ENCODE measurements around the gene KRT16.
"Not testable (repeated sequence)": the region's sequence is repeated elsewhere in the genome, so short reads cannot be mapped to it uniquely, and the experiment has no call there.

KRT16 gene

DNA sequence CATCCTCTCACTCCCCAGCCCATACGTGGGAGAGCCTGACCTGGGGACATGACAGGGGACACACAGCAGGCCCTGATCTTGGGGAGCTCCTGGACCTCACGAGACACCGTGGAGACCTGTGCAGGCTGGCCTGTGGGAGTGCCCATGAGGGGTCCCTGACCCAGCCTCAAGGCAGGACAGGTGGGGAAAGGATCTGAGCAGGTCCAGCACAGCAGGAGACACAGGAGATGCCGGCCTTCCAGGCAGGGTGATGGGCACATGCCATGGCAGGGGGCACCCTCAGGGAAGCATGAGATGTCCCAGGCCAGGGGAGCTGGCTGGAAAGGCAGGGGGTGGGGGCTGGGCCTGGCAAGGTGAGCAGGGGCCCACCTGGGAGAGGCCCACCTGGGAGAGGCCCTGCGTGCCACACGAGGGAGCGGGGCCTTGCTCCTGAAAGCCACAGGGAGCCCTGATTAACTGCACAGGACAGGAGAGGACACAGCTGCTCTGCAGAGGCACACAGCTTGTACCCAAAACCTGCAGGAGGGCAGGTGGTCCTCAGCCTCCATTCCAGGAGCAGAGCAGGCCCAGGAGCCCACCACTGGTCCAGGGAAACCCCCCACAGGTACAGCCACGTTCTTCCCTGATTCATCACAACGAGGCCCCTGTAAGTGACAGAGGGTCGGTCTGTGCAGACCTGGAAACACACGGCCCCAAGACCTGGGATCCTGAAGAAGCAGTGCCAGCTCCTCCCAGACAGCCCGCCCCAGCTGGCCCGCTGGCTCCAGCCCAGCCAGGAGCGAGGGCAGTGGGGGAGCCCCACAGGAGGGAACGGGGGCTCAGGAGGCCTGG lies 38.4 kb upstream of the KRT16 start:
- TF ChIP-seq ZFX (IDR thresholded peaks at IDR 0.05) = no peak
- TF ChIP-seq, protein P1, sequence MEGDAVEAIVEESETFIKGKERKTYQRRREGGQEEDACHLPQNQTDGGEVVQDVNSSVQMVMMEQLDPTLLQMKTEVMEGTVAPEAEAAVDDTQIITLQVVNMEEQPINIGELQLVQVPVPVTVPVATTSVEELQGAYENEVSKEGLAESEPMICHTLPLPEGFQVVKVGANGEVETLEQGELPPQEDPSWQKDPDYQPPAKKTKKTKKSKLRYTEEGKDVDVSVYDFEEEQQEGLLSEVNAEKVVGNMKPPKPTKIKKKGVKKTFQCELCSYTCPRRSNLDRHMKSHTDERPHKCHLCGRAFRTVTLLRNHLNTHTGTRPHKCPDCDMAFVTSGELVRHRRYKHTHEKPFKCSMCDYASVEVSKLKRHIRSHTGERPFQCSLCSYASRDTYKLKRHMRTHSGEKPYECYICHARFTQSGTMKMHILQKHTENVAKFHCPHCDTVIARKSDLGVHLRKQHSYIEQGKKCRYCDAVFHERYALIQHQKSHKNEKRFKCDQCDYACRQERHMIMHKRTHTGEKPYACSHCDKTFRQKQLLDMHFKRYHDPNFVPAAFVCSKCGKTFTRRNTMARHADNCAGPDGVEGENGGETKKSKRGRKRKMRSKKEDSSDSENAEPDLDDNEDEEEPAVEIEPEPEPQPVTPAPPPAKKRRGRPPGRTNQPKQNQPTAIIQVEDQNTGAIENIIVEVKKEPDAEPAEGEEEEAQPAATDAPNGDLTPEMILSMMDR (conservative IDR thresholded peaks at IDR 0.05) = no peak
- H3K27ac ChIP-seq = no peak overlapping the region

DNA sequence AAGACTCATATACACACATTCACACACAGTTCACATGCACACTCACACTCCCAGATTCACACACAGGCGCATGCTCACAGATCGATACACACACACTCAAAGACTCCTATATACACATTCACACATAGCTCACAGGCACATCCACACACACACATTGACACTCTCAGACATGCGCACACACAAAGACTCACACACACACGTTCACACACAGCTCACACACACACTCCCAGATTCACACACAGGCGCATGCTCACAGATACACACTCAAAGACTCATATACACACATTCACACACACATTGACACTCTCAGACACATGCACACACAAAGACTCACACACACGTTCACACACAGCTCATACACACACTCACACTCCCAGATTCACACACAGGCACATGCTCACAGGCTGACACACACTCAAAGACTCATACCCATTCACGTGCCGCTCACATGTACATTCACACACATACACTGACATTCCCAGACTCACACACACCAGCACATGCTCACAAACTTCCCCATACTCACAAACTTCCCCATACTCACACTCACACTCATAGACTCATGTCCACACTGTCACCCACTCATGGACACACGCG lies 37.5 kb upstream of the KRT16 start:
- H3K27ac ChIP-seq = no peak overlapping the region
- TF ChIP-seq ZFX (IDR thresholded peaks at IDR 0.05) = no peak
- TF ChIP-seq, protein P1 (conservative IDR thresholded peaks at IDR 0.05) = no peak

DNA sequence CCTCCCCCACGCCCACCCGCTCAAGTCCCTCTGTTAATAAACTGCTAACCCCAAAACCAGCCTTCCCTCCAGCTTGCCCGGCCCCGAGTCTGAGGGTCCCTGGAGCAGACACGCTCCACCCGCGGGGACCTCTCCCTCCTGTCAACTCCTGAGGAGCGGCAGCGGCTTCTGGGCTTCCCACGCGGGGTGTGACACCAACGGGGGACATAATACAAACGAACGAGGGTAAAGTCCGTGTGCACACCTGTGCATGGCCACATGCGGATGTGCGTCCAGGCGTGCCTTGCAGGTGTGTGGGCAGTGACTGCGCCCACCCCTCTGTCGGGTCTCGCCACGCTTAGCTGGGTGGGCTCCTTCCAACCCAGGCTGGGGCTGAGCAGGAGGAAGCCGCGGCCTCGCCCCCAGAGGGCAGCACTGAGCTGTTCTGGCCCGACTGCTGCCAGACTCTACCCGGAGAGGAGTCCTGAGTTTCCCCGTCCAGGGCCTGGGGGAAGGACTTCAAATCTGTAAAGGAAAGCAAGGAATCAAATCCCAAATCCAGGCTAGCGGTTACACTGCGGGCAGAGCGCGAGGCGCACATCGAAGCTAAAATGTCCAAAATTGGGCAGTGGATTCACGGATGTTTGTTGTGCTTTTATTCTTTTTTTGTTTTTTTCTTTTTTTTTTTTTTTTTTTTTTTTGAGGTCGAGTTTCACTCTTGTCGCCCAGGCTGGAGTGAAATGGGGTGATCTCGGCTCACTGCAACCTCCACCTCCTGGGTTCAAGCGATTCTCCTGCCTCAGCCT lies 36.0 kb upstream of the KRT16 start:
- TF ChIP-seq, protein P1 (conservative IDR thresholded peaks at IDR 0.05) = peak; percentile 93
- no peak for TF ChIP-seq ZFX (IDR thresholded peaks at IDR 0.05)
- peak overlapping the region; percentile 5; the same call in 1 of the 2 replicates for H3K27ac ChIP-seq

DNA sequence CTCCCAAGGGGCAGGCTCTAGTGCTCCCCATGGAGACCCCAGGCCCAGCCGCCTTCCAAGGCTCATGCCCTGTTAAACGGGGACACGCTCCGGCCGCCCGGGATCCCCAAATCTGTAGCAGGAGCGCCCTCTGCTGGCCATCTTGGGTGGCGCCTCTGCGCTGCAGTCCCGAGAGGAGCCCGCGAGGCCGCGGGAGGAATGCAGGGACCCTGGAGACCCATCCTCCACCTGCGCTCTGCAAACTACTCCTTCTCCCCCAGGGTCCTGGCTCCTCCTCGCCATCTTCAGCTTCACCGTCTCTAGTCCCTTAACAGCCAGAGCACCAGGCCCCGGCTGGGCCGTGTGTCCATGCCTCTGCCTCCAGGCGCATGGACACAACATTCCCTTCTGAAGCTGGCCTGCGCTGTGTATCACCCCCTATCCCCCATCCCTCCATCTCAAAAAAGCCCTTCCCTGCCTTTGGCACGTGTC lies 35.4 kb upstream of the KRT16 start:
- H3K27ac ChIP-seq = peak overlapping the region; percentile 5; the same call in 1 of the 2 replicates
- TF ChIP-seq, protein P1 (conservative IDR thresholded peaks at IDR 0.05) = peak; percentile 88
- TF ChIP-seq ZFX (IDR thresholded peaks at IDR 0.05) = no peak

DNA sequence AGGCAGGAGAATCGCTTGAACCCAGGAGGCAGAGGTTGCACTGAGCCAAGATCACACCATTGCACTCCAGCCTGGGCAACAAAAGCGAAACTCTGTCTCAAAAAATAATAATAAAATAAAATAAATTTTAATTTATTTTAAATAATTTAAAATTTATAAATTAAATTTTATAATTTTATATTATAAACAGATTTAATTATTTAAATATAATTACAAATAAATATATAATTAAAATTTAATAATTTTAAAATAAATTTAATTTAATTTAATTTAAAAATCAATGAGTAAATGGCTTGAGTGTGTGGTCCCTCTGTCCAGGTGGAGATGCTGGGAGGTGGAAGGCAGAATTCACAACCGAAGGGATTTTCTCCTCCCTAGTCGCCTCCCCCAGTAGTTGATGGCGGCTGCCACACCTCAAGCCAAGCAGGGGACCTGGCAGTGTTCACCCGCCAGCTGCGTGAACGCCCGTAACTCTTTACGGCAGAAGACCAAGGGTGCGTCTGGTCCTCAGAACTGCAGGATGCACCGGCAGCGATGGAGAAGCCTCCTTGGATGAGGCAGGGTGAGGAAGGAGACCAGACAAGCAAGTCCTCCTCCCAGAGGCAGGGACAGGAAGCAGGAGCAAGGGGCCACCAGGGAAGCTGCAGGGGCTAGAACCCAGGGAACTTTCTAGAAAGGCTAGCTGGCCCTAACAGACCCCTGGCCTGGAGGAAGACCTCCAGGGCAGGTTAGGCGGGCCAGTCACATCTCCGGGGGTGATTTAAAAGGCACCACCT lies 34.7 kb upstream of the KRT16 start:
- peak overlapping the region; percentile 5; the same call in 1 of the 2 replicates for H3K27ac ChIP-seq
- TF ChIP-seq ZFX (IDR thresholded peaks at IDR 0.05) = no peak
- TF ChIP-seq, protein P1 (conservative IDR thresholded peaks at IDR 0.05) = no peak

DNA sequence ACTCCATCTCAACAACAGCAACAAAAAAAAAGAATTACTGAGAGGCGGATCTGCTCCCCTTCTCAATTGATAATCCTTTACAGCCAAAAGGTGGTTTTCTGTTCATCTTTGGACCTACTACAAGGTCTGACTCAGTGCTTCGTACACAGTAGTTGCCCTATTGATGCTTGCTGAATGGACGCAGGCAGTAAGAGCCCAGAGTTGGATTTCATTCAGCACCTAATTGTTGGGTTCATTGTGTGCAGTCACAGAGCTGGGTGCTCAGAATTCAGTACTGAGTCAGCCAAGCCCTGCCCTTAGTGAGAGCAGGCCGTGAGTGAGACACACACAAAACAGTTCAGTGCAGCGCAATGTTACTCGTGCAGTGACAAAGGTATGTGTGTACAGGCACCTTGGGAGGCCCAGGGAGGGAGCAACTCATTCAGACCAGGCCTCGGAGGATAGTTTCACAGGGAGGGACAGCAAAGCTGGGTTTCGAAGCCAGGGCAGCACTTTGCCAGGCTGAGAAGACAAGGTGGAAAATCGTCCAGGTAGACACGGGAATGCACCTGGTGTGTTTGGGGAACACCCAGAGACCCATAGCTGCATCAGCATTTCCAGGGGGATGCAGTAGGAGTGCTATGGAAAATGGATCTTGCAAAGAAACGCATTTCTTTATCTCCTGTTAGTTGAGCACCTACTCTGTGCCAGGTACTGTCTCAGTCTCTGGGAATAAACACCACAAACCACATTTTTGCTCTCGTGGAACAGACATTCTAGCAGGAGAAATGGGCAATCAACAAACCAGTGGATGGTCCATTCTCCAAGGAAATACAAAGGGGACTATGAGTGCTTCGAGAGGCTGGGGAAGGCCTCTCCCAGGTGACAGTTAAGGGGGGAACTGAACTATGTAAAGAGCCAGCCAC lies 29.9 kb upstream of the KRT16 start:
- no peak overlapping the region for H3K27ac ChIP-seq
- TF ChIP-seq ZFX (IDR thresholded peaks at IDR 0.05) = no peak
- TF ChIP-seq, protein P1 (conservative IDR thresholded peaks at IDR 0.05) = no peak

DNA sequence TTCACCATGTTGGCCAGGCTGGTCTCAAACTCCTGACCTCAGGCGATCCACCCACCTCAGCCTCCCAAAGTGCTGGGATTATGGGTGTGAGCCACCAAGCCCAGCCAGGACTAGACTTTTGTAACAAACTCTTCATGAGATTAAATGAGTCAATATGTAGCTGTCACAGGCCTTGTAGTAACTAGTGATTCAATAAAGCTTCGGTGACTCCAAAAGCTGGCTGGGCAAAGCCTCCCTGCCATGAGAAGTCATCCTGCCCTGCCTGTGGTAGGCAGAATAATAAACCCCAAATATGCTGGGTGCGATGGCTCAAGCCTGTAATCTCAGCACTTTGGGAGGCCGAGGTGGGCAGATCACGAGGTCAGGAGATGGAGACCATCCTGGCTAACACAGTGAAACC lies 28.0 kb upstream of the KRT16 start:
- H3K27ac ChIP-seq = not testable (repeated sequence)
